GM12874 (cell line): ENCODE measurements around the gene VDAC1.

Experiments
- TF ChIP-seq, protein P1 (sequence below): IDR thresholded peaks from 2 replicates; pipeline ENCODE4 v1.5.1; 2011; ENCODE audit warnings: low read depth, mild to moderate bottlenecking, control low read depth, low read length, moderate library complexity; ENCODE audit not compliant: insufficient read depth

Gene VDAC1

DNA sequence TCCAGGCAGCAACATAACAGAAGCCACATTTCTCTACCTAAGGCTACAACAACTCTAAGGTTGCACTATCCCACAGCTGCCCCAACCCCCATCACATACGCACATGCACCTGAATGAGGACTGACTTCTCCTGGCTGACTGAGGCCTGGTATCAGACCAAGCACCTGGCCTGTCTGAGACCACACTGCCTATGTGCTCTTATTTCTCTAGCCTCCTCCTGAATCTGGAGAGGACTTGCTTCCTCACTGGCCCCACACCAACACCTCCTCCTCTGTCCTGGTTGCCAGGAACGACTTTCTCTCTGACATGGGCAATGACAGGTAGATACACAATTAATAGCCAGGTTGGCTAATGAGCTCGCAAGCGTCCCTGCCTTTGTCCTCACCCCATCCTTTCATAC, 14.9 kb upstream of the VDAC1 start:
- TF ChIP-seq, protein P1, sequence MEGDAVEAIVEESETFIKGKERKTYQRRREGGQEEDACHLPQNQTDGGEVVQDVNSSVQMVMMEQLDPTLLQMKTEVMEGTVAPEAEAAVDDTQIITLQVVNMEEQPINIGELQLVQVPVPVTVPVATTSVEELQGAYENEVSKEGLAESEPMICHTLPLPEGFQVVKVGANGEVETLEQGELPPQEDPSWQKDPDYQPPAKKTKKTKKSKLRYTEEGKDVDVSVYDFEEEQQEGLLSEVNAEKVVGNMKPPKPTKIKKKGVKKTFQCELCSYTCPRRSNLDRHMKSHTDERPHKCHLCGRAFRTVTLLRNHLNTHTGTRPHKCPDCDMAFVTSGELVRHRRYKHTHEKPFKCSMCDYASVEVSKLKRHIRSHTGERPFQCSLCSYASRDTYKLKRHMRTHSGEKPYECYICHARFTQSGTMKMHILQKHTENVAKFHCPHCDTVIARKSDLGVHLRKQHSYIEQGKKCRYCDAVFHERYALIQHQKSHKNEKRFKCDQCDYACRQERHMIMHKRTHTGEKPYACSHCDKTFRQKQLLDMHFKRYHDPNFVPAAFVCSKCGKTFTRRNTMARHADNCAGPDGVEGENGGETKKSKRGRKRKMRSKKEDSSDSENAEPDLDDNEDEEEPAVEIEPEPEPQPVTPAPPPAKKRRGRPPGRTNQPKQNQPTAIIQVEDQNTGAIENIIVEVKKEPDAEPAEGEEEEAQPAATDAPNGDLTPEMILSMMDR = no peak

GRCh38 chr5:134018986-134019316, 14.2 kb upstream of the VDAC1 start:
- TF ChIP-seq, protein P1 = no peak

- TF ChIP-seq, protein P1 = no peak
These were observed 13.6 kb upstream of the VDAC1 start for GRCh38 chr5:134018154-134018985.

DNA sequence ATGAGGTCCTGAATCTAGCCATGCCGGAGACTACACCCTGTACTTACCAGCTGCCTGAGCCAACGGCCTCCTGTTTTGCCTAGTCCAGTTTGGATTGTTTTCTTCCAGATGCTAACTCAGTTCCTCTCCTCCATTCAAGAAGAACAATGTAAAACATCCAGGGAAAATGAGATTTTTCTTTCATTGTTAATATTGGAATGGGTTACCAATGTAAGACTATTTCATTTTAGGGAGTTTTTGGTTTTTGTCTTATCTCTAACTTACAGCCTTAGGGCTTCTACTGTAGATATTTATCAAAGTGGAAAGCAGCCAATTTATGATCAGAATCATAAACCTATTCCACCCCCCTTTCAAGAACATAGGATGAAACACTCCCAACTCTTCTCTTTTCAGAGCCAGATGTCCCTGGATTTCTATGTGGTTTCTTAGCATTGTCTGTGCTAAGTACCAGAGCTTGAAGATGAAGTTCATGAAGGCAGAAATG, 3.5 kb upstream of the VDAC1 start:
- TF ChIP-seq, protein P1 = no peak

GRCh38 chr5:134007581-134008265, 2.9 kb upstream of the VDAC1 start:
- TF ChIP-seq, protein P1 = no peak

- TF ChIP-seq, protein P1 = no peak
These were observed 1.3 kb upstream of the VDAC1 start for GRCh38 chr5:134006115-134006514.

DNA sequence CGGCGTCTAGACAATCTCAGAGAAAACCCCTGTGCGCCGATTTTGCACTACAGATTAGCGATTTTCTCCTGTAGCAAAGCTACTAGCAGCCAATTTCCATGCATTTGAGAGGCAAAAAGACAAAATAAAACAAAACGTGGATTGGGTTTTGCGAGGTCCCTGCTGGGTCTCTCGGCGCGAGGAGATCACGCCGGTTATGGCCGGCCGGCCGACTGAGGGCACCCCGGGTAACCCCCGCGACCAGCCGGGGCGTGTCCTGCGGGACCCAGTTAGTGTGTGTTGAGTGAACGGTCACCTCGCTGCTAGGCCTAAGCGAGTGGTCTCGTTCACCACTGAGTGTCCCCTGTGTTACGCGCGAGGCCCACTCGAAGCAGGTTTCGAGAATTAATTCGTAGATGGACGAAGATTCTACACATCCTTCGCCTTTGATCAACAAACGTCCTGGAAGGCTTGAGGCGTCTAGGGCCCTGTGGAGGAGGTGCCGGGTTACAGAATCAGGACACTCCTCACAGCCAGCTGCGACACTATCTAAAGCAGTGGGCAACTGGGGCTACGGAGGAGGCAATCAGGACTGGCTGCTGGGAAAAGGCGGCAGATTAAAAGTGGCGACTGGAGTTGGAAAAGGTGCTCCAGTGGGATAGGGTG, 764 bp upstream of the VDAC1 start:
- TF ChIP-seq, protein P1 = no peak
